ENCODE results near the gene UAP1L1. TPM values are rescaled to one million over a fixed set of nuclear protein-coding genes. Genes with fewer than 3 reads are reported as not detected.
A peak's percentile ranks its signal among the peaks of the same experiment; 100 is the strongest.

Gene UAP1L1
- total and polyA plus RNA-seq, 9 of the 15 experiments (the other 6 are each of a cell fraction or from before 2014, with no cell fraction given), result 0.20 to 8.6 (median 3.7) TPM

GRCh38 chr9:137028263-137029057 lies 48.9 kb upstream of the UAP1L1 start (continued):
- TF ChIP-seq, protein P1, sequence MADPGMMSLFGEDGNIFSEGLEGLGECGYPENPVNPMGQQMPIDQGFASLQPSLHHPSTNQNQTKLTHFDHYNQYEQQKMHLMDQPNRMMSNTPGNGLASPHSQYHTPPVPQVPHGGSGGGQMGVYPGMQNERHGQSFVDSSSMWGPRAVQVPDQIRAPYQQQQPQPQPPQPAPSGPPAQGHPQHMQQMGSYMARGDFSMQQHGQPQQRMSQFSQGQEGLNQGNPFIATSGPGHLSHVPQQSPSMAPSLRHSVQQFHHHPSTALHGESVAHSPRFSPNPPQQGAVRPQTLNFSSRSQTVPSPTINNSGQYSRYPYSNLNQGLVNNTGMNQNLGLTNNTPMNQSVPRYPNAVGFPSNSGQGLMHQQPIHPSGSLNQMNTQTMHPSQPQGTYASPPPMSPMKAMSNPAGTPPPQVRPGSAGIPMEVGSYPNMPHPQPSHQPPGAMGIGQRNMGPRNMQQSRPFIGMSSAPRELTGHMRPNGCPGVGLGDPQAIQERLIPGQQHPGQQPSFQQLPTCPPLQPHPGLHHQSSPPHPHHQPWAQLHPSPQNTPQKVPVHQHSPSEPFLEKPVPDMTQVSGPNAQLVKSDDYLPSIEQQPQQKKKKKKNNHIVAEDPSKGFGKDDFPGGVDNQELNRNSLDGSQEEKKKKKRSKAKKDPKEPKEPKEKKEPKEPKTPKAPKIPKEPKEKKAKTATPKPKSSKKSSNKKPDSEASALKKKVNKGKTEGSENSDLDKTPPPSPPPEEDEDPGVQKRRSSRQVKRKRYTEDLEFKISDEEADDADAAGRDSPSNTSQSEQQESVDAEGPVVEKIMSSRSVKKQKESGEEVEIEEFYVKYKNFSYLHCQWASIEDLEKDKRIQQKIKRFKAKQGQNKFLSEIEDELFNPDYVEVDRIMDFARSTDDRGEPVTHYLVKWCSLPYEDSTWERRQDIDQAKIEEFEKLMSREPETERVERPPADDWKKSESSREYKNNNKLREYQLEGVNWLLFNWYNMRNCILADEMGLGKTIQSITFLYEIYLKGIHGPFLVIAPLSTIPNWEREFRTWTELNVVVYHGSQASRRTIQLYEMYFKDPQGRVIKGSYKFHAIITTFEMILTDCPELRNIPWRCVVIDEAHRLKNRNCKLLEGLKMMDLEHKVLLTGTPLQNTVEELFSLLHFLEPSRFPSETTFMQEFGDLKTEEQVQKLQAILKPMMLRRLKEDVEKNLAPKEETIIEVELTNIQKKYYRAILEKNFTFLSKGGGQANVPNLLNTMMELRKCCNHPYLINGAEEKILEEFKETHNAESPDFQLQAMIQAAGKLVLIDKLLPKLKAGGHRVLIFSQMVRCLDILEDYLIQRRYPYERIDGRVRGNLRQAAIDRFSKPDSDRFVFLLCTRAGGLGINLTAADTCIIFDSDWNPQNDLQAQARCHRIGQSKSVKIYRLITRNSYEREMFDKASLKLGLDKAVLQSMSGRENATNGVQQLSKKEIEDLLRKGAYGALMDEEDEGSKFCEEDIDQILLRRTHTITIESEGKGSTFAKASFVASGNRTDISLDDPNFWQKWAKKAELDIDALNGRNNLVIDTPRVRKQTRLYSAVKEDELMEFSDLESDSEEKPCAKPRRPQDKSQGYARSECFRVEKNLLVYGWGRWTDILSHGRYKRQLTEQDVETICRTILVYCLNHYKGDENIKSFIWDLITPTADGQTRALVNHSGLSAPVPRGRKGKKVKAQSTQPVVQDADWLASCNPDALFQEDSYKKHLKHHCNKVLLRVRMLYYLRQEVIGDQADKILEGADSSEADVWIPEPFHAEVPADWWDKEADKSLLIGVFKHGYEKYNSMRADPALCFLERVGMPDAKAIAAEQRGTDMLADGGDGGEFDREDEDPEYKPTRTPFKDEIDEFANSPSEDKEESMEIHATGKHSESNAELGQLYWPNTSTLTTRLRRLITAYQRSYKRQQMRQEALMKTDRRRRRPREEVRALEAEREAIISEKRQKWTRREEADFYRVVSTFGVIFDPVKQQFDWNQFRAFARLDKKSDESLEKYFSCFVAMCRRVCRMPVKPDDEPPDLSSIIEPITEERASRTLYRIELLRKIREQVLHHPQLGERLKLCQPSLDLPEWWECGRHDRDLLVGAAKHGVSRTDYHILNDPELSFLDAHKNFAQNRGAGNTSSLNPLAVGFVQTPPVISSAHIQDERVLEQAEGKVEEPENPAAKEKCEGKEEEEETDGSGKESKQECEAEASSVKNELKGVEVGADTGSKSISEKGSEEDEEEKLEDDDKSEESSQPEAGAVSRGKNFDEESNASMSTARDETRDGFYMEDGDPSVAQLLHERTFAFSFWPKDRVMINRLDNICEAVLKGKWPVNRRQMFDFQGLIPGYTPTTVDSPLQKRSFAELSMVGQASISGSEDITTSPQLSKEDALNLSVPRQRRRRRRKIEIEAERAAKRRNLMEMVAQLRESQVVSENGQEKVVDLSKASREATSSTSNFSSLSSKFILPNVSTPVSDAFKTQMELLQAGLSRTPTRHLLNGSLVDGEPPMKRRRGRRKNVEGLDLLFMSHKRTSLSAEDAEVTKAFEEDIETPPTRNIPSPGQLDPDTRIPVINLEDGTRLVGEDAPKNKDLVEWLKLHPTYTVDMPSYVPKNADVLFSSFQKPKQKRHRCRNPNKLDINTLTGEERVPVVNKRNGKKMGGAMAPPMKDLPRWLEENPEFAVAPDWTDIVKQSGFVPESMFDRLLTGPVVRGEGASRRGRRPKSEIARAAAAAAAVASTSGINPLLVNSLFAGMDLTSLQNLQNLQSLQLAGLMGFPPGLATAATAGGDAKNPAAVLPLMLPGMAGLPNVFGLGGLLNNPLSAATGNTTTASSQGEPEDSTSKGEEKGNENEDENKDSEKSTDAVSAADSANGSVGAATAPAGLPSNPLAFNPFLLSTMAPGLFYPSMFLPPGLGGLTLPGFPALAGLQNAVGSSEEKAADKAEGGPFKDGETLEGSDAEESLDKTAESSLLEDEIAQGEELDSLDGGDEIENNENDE (IDR thresholded peaks at IDR 0.05; ENCODE audit: low read depth, low read length), result no peak
- no peak for TF ChIP-seq CHCHD3 (CRISPR knock-in tag; IDR thresholded peaks at IDR 0.05)
- TF ChIP-seq HMGXB4 (CRISPR knock-in tag; IDR thresholded peaks at IDR 0.05), result no peak
- TF ChIP-seq, protein P2, sequence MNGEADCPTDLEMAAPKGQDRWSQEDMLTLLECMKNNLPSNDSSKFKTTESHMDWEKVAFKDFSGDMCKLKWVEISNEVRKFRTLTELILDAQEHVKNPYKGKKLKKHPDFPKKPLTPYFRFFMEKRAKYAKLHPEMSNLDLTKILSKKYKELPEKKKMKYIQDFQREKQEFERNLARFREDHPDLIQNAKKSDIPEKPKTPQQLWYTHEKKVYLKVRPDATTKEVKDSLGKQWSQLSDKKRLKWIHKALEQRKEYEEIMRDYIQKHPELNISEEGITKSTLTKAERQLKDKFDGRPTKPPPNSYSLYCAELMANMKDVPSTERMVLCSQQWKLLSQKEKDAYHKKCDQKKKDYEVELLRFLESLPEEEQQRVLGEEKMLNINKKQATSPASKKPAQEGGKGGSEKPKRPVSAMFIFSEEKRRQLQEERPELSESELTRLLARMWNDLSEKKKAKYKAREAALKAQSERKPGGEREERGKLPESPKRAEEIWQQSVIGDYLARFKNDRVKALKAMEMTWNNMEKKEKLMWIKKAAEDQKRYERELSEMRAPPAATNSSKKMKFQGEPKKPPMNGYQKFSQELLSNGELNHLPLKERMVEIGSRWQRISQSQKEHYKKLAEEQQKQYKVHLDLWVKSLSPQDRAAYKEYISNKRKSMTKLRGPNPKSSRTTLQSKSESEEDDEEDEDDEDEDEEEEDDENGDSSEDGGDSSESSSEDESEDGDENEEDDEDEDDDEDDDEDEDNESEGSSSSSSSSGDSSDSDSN (IDR thresholded peaks at IDR 0.05; ENCODE audit: borderline replicate concordance in 1 of 2, low read depth in 2 of 2, low read length in 2 of 2), result peak in 1 of 2 experiments; percentile 34; a peak in 1 of 4 replicates
- TF ChIP-seq ZNF584 (CRISPR knock-in tag; IDR thresholded peaks at IDR 0.05; ENCODE audit: low read depth), result no peak
- no peak for TF ChIP-seq ZNF23 (CRISPR knock-in tag; IDR thresholded peaks at IDR 0.05)
- no peak for TF ChIP-seq KLF10 (CRISPR knock-in tag; IDR thresholded peaks at IDR 0.05)
- TF ChIP-seq, protein P3, sequence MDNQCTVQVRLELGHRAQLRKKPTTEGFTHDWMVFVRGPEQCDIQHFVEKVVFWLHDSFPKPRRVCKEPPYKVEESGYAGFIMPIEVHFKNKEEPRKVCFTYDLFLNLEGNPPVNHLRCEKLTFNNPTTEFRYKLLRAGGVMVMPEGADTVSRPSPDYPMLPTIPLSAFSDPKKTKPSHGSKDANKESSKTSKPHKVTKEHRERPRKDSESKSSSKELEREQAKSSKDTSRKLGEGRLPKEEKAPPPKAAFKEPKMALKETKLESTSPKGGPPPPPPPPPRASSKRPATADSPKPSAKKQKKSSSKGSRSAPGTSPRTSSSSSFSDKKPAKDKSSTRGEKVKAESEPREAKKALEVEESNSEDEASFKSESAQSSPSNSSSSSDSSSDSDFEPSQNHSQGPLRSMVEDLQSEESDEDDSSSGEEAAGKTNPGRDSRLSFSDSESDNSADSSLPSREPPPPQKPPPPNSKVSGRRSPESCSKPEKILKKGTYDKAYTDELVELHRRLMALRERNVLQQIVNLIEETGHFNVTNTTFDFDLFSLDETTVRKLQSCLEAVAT (IDR thresholded peaks at IDR 0.05), result no peak
- TF ChIP-seq ZFP1 (CRISPR knock-in tag; IDR thresholded peaks at IDR 0.05), result no peak

Data from K562 (cell line).